ENCODE measurements around the gene ADGB. TPM values are rescaled to one million over a fixed set of nuclear protein-coding genes. Genes with fewer than 3 reads are reported as not detected.

ADGB gene
- polyA plus RNA-seq, 4 donors, result 0.46 to 1.1 (median 0.77) TPM

- DNase-seq (ENCODE audit: low read depth in 4 of 4, low spot score in 2 of 4), result no peak
Observed at GRCh38 chr6:146628350-146628749, 29.6 kb downstream of the ADGB start.

GRCh38 chr6:146634022-146634421, 35.2 kb downstream of the ADGB start:
- DNase-seq (ENCODE audit: low read depth in 4 of 4, low spot score in 2 of 4), result no peak

- DNase-seq (ENCODE audit: low read depth in 4 of 4, low spot score in 2 of 4), result no peak
Observed at GRCh38 chr6:146635165-146635564, 36.4 kb downstream of the ADGB start.

- DNase-seq (ENCODE audit: low read depth in 4 of 4, low spot score in 2 of 4), result no peak
Observed at GRCh38 chr6:146636481-146636880, 37.7 kb downstream of the ADGB start.

- no peak for DNase-seq (ENCODE audit: low read depth in 4 of 4, low spot score in 2 of 4)
Observed at GRCh38 chr6:146642921-146643320, 44.1 kb downstream of the ADGB start.

- DNase-seq (ENCODE audit: low read depth in 4 of 4, low spot score in 2 of 4), result no peak
Observed at GRCh38 chr6:146650799-146651481, 52.2 kb downstream of the ADGB start.

GRCh38 chr6:146651482-146651863, 52.7 kb downstream of the ADGB start:
- no peak for DNase-seq (ENCODE audit: low read depth in 4 of 4, low spot score in 2 of 4)

GRCh38 chr6:146657432-146657831, 58.7 kb downstream of the ADGB start:
- no peak for DNase-seq (ENCODE audit: low read depth in 4 of 4, low spot score in 2 of 4)

- DNase-seq (ENCODE audit: low read depth in 4 of 4, low spot score in 2 of 4), result no peak
Observed at GRCh38 chr6:146664871-146665360, 66.1 kb downstream of the ADGB start.

GRCh38 chr6:146666909-146667308, 68.1 kb downstream of the ADGB start:
- DNase-seq (ENCODE audit: low read depth in 4 of 4, low spot score in 2 of 4), result no peak

GRCh38 chr6:146670161-146670560, 71.4 kb downstream of the ADGB start:
- DNase-seq (ENCODE audit: low read depth in 4 of 4, low spot score in 2 of 4), result no peak

- no peak for DNase-seq (ENCODE audit: low read depth in 4 of 4, low spot score in 2 of 4)
Observed at GRCh38 chr6:146673069-146673468, 74.3 kb downstream of the ADGB start.

GRCh38 chr6:146679386-146679785, 80.6 kb downstream of the ADGB start:
- DNase-seq (ENCODE audit: low read depth in 4 of 4, low spot score in 2 of 4), result no peak

- no peak for DNase-seq (ENCODE audit: low read depth in 4 of 4, low spot score in 2 of 4)
Observed at GRCh38 chr6:146682919-146683318, 84.1 kb downstream of the ADGB start.

- DNase-seq (ENCODE audit: low read depth in 4 of 4, low spot score in 2 of 4), result no peak
Observed at GRCh38 chr6:146689806-146690205, 91.0 kb downstream of the ADGB start.

- DNase-seq (ENCODE audit: low read depth in 4 of 4, low spot score in 2 of 4), result no peak
Observed at GRCh38 chr6:146693342-146693741, 94.6 kb downstream of the ADGB start.

- no peak for DNase-seq (ENCODE audit: low read depth in 4 of 4, low spot score in 2 of 4)
Observed at GRCh38 chr6:146697921-146698320, 99.1 kb downstream of the ADGB start.

- DNase-seq (ENCODE audit: low read depth in 4 of 4, low spot score in 2 of 4), result peak; percentile 46 to 79 (median 54)
Observed at GRCh38 chr6:146700078-146700686, 101.4 kb downstream of the ADGB start.

GRCh38 chr6:146701632-146702031, 102.9 kb downstream of the ADGB start:
- no peak for DNase-seq (ENCODE audit: low read depth in 4 of 4, low spot score in 2 of 4)

- no peak for DNase-seq (ENCODE audit: low read depth in 4 of 4, low spot score in 2 of 4)
Observed at GRCh38 chr6:146709036-146709622, 110.4 kb downstream of the ADGB start.

GRCh38 chr6:146719387-146719786, 120.6 kb downstream of the ADGB start:
- no peak for DNase-seq (ENCODE audit: low read depth in 4 of 4, low spot score in 2 of 4)

GRCh38 chr6:146739696-146740095, 140.9 kb downstream of the ADGB start:
- DNase-seq (ENCODE audit: low read depth in 4 of 4, low spot score in 2 of 4), result no peak
